ENCODE measurements around the gene MTMR6.

The MTMR6 gene

DNA sequence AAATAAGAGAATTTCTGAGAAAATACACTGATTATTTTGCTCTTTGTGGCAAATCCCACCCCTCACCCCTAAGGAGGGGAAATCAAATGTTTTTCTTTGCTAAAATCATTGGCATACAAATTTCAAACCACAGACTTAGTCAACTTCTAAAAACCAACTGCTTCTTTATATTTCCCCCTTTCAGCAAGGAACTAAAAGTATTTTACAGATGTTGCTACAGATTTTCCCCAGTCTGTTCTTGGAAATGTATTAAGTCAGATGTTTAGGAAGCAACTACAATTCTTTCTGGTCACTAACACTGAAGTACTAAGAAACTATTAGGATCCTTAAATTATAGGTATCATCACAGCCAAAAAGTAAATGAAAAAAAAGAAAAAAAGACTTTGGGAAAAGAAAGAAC is 6.9 kb downstream of the MTMR6 start:
- DNase-seq (ENCODE audit: low read depth in 3 of 3) = no peak

DNA sequence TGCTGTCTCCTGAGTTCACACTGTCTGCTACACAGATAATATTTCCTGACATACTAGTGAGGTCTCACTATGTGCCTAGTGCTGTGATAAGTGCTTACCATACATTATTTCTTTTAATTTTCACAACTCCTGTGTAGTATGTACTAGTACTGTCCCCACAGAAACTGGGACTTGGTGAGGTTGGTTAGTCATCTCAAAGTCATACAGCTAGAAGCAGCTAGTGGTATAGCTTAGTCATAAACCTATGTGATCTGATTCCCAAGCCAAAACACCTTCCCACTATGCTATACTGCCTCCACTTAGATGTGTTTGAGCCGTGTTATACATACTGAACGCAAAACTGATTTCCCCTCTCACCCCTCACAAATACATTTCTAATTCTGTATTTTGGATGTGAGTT is 10.5 kb downstream of the MTMR6 start:
- DNase-seq (ENCODE audit: low read depth in 3 of 3) = no peak

DNA sequence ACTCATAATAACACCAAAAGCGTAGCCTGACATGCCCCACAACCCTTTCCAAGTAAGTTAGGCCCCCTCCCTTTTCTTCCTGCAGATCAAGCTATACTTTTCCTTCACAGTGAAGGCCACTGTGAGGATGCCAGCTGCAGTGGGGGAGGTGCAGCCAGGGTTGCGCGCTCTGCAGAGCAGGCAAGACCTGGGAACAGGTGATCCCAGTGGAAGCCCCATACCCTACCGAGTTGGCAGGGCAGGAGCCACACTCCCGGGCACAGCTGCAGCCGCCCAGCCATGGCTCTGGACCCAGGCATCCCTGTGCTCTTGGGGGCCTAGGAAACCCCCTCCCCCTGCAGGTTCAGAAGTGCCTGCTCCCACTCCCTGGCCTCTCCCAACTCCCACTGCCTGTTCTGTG is 18.7 kb downstream of the MTMR6 start:
- DNase-seq (ENCODE audit: low read depth in 3 of 3) = no peak

GRCh38 chr13:25267715-25268114 is 19.6 kb downstream of the MTMR6 start:
- DNase-seq (ENCODE audit: low read depth in 3 of 3) = no peak

- no peak for DNase-seq (ENCODE audit: low read depth in 3 of 3)
These were observed 20.6 kb downstream of the MTMR6 start for GRCh38 chr13:25266706-25267105.

GRCh38 chr13:25262261-25262660 is 25.0 kb downstream of the MTMR6 start:
- no peak for DNase-seq (ENCODE audit: low read depth in 3 of 3)

DNA sequence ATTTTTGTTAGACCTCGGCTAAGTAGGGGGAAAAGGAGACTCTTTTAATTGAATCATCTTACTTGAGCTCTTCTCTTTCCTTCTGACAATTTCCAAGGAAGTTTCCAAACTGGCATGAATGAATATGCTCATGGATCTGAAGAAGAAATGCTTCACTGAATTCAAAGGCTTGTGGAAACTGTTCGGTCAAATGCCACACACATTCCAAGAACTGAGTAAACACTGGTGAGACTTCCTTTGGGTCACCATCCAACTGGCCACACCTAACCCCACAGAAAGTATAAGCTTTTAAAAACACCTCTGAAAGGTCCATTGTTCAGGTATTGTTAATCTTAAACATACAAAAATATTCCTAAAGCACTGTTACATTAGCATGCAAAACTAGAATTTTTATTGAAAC is 33.6 kb downstream of the MTMR6 start:
- no peak for DNase-seq (ENCODE audit: low read depth in 3 of 3)

DNA sequence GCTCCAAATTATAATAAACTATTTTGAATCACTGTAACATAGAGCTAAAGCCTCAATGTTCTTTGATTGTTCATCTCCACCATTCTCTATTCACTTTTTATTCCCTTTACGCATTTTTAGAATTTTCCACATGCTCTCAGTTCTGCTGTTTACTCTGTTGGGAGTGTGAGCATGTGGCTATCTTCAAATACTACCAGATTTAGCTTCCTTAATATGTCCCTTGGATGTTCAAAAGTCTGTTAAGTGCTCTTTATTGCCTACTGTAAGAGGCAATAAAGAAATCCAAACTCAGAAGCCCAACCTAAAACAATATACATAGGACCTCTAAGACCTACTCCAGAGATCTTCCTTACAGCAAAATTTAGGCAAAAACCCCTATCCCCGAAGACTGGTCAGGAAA is 34.5 kb downstream of the MTMR6 start:
- DNase-seq (ENCODE audit: low read depth in 3 of 3) = no peak

- DNase-seq (ENCODE audit: low read depth in 3 of 3) = no peak
These were observed 35.1 kb downstream of the MTMR6 start for GRCh38 chr13:25252225-25252624.

GRCh38 chr13:25249001-25249543 is 38.2 kb downstream of the MTMR6 start:
- no peak for DNase-seq (ENCODE audit: low read depth in 3 of 3)

DNA sequence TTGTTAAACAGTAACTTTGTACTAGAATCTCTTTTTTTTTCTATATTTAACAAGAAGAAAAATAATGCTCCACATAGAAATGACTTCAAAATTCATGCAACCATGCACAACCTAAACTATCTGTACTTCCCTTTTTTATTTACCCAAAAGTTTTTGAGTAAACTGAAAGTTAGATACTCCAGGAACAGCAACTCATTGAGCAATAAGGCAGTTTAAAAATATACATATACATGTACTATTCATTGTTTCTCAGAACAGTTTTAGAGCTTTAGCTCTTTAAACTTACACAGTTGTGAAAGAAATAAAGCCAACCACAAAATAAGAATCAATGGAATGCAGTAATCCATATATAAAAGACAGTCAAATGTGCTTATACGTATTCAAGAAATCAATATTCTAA is 39.2 kb downstream of the MTMR6 start:
- DNase-seq (ENCODE audit: low read depth in 3 of 3) = no peak

- DNase-seq (ENCODE audit: low read depth in 3 of 3) = no peak
These were observed 39.9 kb downstream of the MTMR6 start for GRCh38 chr13:25247360-25247759.

DNA sequence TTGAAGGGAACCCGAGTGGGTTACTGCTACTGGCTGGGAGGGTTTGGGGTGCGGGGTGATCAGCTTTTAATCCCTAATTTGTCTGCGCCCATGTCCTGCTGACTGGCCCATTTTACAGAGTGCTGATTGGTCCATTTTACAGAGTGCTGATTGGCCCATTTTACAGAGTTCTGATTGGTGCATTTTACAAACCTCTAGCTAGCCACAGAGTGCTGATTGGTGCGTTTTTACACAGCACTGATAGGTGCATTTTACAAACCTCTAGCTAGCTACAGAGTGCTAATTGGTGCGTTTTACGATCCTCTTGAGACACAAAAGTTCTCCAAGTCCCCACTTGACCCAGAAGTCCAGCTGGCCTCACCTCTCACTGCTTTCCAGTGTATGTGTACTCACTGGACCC is 43.2 kb downstream of the MTMR6 start:
- DNase-seq (ENCODE audit: low read depth in 3 of 3) = no peak

DNA sequence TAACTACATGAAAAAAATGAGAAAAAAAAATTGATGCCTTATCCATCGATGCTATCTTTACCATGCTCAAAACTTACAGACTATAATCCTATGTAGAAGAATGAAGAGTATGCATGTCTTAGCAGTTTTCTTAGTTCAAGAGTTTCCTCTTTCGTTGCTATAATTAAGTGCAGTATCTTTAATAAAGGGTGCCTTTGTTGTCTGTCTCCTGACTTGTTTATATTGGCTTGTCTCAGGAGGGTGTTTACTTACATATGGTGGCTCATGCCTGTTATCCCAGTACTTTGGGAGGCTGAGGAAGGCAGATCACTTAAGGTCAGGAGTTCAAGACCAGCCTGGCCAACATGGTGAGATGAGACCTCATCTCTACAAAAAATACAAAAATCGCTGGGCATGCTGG is 44.3 kb downstream of the MTMR6 start:
- DNase-seq (ENCODE audit: low read depth in 3 of 3) = no peak

DNA sequence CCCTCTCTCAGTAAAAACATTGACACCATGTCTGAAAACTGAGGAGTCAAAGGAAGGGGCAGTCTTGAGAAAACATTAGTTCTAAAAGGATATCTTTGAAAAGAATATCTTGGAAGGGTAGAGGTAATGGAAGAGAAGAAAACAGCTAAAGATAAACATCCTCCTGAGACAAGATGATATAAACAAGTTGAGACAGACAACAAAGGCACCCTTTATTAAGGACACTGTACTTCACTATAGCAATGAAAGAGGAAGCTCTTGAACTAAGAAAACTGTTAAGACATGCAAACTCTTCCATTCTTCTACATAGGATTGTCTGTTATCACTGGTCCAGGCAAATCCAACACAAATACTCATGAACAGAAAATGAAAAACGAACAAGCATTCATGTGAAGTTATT is 46.3 kb downstream of the MTMR6 start:
- no peak for DNase-seq (ENCODE audit: low read depth in 3 of 3)

DNA sequence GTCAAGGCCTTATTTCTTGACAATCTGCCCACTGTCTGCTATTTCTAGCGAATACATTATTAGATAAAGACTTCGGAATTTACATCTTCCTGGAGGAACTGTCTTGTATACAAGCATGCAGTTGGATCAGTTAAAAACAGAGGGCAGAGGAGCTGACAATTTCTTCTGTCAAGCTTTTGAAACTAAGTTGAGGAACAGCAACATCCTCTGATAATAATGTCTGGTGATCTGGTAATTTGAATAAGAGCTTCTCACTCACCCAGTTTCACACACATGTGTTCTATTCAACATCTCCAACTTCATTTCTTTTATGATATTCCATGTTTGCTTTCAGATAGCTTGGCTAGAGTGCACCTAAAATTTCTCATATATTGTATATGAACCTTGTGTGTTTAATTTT is 50.2 kb downstream of the MTMR6 start:
- DNase-seq (ENCODE audit: low read depth in 3 of 3) = no peak

- no peak for DNase-seq (ENCODE audit: low read depth in 3 of 3)
These were observed 53.4 kb downstream of the MTMR6 start for GRCh38 chr13:25233861-25234260.

DNA sequence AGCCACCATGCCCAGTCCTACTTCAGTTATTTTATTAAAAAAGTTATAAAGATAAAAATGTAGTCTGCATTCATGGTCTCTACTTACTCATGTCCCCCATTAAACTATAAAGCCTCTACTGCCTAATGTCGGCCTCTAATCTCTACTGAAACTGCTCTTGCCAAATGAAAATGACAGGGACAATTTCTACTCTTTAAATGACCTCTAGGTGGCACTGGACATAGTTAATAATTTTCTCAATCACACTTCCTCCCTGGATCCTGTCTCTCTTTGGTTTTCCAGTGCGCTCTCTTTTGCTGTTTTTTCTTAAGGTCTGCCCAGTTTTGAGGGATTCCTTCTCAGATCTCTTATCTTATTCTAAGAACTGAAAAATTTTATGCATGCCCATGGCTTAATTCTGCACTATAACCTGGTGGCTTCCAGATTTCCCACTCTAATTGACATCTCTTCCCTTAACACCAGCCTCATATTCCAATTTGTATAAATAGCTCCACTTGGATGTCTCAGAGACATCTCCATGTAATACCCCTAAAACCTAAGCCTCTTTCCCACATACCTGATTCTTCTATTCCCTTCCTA is 54.3 kb downstream of the MTMR6 start:
- no peak for DNase-seq (ENCODE audit: low read depth in 3 of 3)

DNA sequence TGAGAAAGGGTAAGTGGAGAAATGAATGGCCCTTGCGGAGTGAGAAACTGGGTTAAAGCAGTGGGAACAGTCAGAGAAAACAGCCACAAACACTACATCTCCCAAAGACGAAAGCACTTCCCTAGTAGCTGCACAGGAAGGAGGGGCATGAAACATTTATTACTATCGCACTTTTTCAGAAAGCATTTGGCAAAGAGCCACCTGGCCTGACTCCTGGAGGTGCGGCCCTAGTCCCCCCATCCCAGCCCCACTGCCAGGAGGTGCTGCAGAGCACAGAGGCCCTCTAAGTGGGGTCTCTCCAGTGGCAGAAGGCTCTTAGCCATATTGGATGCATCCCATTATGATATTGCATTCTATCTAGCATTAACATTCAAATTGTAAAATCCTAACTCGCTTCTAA is 55.8 kb downstream of the MTMR6 start:
- DNase-seq (ENCODE audit: low read depth in 3 of 3) = no peak

DNA sequence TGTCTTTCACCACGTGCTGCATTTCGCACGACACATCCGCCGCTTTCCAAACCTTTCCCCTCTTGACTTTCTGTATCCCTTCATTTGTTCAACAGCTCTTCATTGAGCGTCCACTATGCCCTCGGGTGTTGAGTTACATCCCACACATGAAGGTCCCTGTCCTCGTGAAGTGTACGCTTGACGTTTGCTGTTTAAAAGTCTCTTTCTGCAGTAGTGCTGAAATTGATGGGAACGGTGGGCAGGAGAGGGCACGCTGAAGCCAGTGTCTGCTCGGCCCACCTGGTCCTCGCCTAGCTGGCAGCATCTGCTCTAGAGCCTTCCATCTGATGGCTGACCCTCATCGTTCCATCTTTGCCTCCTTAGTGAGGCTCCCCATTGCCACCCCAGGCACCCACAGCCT is 59.6 kb downstream of the MTMR6 start:
- no peak for DNase-seq (ENCODE audit: low read depth in 3 of 3)

- no peak for DNase-seq (ENCODE audit: low read depth in 3 of 3)
These were observed 61.3 kb downstream of the MTMR6 start for GRCh38 chr13:25225970-25226369.

GRCh38 chr13:25224151-25224550 is 63.1 kb downstream of the MTMR6 start:
- DNase-seq (ENCODE audit: low read depth in 3 of 3) = no peak

- DNase-seq (ENCODE audit: low read depth in 3 of 3) = no peak
These were observed 64.5 kb downstream of the MTMR6 start for GRCh38 chr13:25222740-25223139.

DNA sequence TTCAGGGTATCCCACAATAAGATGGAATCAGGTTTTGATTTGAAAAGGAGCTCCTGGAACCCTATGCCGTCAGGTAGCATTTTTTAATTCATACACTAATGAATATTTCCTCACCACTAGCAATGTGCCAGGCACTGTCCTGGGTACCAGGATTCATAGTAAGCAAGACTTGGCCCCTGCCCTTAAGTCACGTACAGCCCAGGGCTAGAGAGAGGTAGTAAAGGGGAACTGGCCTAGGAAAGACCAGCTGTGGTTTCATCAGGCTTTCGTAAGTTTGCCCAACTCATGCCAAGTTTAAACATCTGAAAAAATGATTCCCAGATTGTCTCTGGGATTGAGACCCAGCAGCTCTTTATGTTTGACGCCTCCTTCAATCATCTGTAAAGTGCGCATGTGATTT is 69.3 kb downstream of the MTMR6 start:
- no peak for DNase-seq (ENCODE audit: low read depth in 3 of 3)

All from stimulated activated CD4-positive, alpha-beta T cell treated with anti-CD3 and anti-CD28 coated beads, TNF-alpha, amount 100 ng/mL, for 48 hours (primary cell).